ENCODE measurements around the gene RABL2B.

The RABL2B gene

GRCh38 chr22:50722716-50723428 lies 60.6 kb downstream of the RABL2B start:
- DNase-seq (ENCODE audit: low read depth in 2 of 2): no peak

- no peak for DNase-seq (ENCODE audit: low read depth in 2 of 2)
These were observed 61.3 kb downstream of the RABL2B start for GRCh38 chr22:50722048-50722701.

- no peak for DNase-seq (ENCODE audit: low read depth in 2 of 2)
These were observed 62.1 kb downstream of the RABL2B start for GRCh38 chr22:50721257-50721844.

GRCh38 chr22:50720301-50721256 lies 62.9 kb downstream of the RABL2B start:
- DNase-seq (ENCODE audit: low read depth in 2 of 2): no peak

- DNase-seq (ENCODE audit: low read depth in 2 of 2): no peak
These were observed 63.6 kb downstream of the RABL2B start for GRCh38 chr22:50719814-50720300.

- DNase-seq (ENCODE audit: low read depth in 2 of 2): no peak
These were observed 65.1 kb downstream of the RABL2B start for GRCh38 chr22:50718352-50718709.

GRCh38 chr22:50717709-50718351 lies 65.6 kb downstream of the RABL2B start:
- no peak for DNase-seq (ENCODE audit: low read depth in 2 of 2)
